IMR-90 (cell line): ENCODE results near the gene PPARD. TPM values are rescaled to one million over a fixed set of nuclear protein-coding genes. Genes with fewer than 3 reads are reported as not detected.

ENCODE experiments used
- ATAC-seq: fragments of 200-7000 bp; cut with Tn5 transposase; 2 replicates; pipeline ENCODE4 v1.9.1; 2020; ENCODE audit warnings: low read depth, mild to moderate bottlenecking, moderate library complexity
- BruUV-seq: library from RNA; stranded (reverse); fragments of 400-500 nt; replicated peaks from 2 replicates; lab custom pipeline; 2021; lab: Mats Ljungman, UMichigan
- CTCF ChIA-PET: fragments of 300-600 bp; formaldehyde crosslinking; extraction: SDS; loops from one replicate; lab custom pipeline; 2021; ENCODE audit warnings: antibody characterized with exemption; lab: Yijun Ruan, JAX
- POLR2A ChIA-PET: fragments of 300-600 bp; sonication (Branson Sonifier 250); formaldehyde crosslinking; loops from one replicate; lab custom pipeline; 2022; ENCODE audit warnings: antibody characterized with exemption; ENCODE audit not compliant: unreplicated experiment; lab: Charles Lee
- DNase-seq: peaks from one replicate; pipeline ENCODE4 v3.0.0; 2013
- H2AFZ ChIP-seq: replicated peaks from 2 replicates; pipeline ENCODE3; 2013; ENCODE audit warnings: low read length, mild to moderate bottlenecking; ENCODE audit not compliant: poor library complexity
- H2AK5ac ChIP-seq: 2 replicates; pipeline ENCODE4 v1.6.1; 2013; ENCODE audit warnings: low read depth, low read length, inconsistent platforms
- H2AK9ac ChIP-seq: replicated peaks from 2 replicates; pipeline ENCODE3; 2013; ENCODE audit warnings: mild to moderate bottlenecking, low read depth, low read length, moderate library complexity; ENCODE audit not compliant: poor library complexity
- H2BK120ac ChIP-seq: 2 replicates; pipeline ENCODE4 v1.6.1; 2013; ENCODE audit warnings: low read depth, low read length, inconsistent platforms
- H2BK15ac ChIP-seq: 3 replicates; pipeline ENCODE4 v1.6.1; 2013; ENCODE audit warnings: low read depth, low read length, inconsistent platforms
- H2BK20ac ChIP-seq: 2 replicates; pipeline ENCODE4 v1.6.1; 2013; ENCODE audit warnings: low read depth, mild to moderate bottlenecking, inconsistent platforms, low read length, moderate library complexity
- H2BK5ac ChIP-seq: 2 replicates; pipeline ENCODE4 v1.6.1; 2013; ENCODE audit warnings: mild to moderate bottlenecking, low read depth, low read length, inconsistent platforms; ENCODE audit not compliant: poor library complexity, severe bottlenecking
- H3K14ac ChIP-seq: replicated peaks from 2 replicates; pipeline ENCODE4 v1.6.1; 2013; ENCODE audit warnings: low read depth, low read length, inconsistent platforms
- H3K18ac ChIP-seq: 2 replicates; pipeline ENCODE4 v1.6.1; 2013; ENCODE audit warnings: low read depth, low read length, control low read depth
- H3K23ac ChIP-seq: 2 replicates; pipeline ENCODE4 v1.6.1; 2013; ENCODE audit warnings: low read depth, low read length, inconsistent platforms
- H3K27ac ChIP-seq: 2 replicates; pipeline ENCODE4 v1.5.1; 2013; ENCODE audit warnings: mild to moderate bottlenecking, control low read depth, low read length; ENCODE audit not compliant: insufficient read depth
- H3K27me3 ChIP-seq: 2 replicates; pipeline ENCODE4 v1.6.1; 2013; ENCODE audit warnings: low read length; ENCODE audit not compliant: control insufficient read depth, insufficient read depth
- H3K36me3 ChIP-seq: 2 replicates; pipeline ENCODE4 v1.6.1; 2013; ENCODE audit warnings: low read length, mixed read lengths; ENCODE audit not compliant: control insufficient read depth, insufficient read depth
- H3K4ac ChIP-seq: 2 replicates; pipeline ENCODE4 v1.6.1; 2013; ENCODE audit warnings: low read depth, low read length, inconsistent platforms
- H3K4me1 ChIP-seq: 2 replicates; pipeline ENCODE4 v1.6.1; 2013; ENCODE audit warnings: low read length, mixed read lengths; ENCODE audit not compliant: control insufficient read depth, insufficient read depth
- H3K4me2 ChIP-seq: 2 replicates; pipeline ENCODE4 v1.6.1; 2013; ENCODE audit warnings: low read depth, mild to moderate bottlenecking, control low read depth, low read length, moderate library complexity
- H3K4me3 ChIP-seq: 2 replicates; pipeline ENCODE4 v1.5.1; 2013; ENCODE audit warnings: low read depth, mild to moderate bottlenecking, control low read depth, low read length, moderate library complexity; ENCODE audit not compliant: insufficient read depth
- H3K56ac ChIP-seq: 2 replicates; pipeline ENCODE4 v1.6.1; 2013; ENCODE audit warnings: low read length, inconsistent platforms; ENCODE audit not compliant: insufficient read depth; ENCODE audit errors: extremely low read depth
- H3K79me1 ChIP-seq, 2 experiments: 2 replicates each; pipeline ENCODE4 v1.6.1; 2013; ENCODE audit warnings: low read length in 2 of 2, inconsistent platforms in 1 of 2, low read depth in 1 of 2
- H3K9ac ChIP-seq: 2 replicates; pipeline ENCODE4 v1.6.1; 2013; ENCODE audit warnings: low read depth, low read length, control low read depth
- H3K9me1 ChIP-seq: 2 replicates; pipeline ENCODE4 v1.6.1; 2013; ENCODE audit warnings: low read length, inconsistent platforms; ENCODE audit not compliant: insufficient read depth
- H3K9me3 ChIP-seq: 2 replicates; pipeline ENCODE4 v1.6.1; 2013; ENCODE audit warnings: low read length; ENCODE audit not compliant: control insufficient read depth, insufficient read depth
- H4K20me1 ChIP-seq: 2 replicates; pipeline ENCODE4 v1.6.1; 2013; ENCODE audit warnings: low read length, inconsistent platforms; ENCODE audit not compliant: insufficient read depth
- H4K5ac ChIP-seq: 2 replicates; pipeline ENCODE4 v1.6.1; 2013; ENCODE audit warnings: mild to moderate bottlenecking, low read depth, low read length, control low read depth
- H4K8ac ChIP-seq, 2 experiments: 2 replicates each; pipeline ENCODE4 v1.6.1; 2013; ENCODE audit warnings: low read depth in 2 of 2, low read length in 2 of 2, control low read depth in 1 of 2, inconsistent platforms in 1 of 2
- H4K91ac ChIP-seq: 2 replicates; pipeline ENCODE4 v1.6.1; 2013; ENCODE audit warnings: low read depth, low read length, inconsistent platforms; ENCODE audit not compliant: insufficient read depth
- BHLHE40 ChIP-seq: fragments of 150-350 bp; IDR thresholded peaks from 2 replicates; pipeline ENCODE4 v1.6.1; 2016; ENCODE audit warnings: mild to moderate bottlenecking, low read depth, low read length
- MXI1 ChIP-seq: IDR thresholded peaks from 2 replicates; pipeline ENCODE4 v1.6.1; 2012; ENCODE audit warnings: low read depth, mild to moderate bottlenecking, low read length, moderate library complexity, borderline replicate concordance
- SMC3 ChIP-seq: fragments of 150-350 bp; IDR thresholded peaks from 2 replicates; pipeline ENCODE4 v1.6.1; 2016; ENCODE audit warnings: low read depth, mild to moderate bottlenecking, antibody characterized with exemption, low read length, moderate library complexity
- WGBS, 2 experiments: methylation state at CpG; one replicate each; pipeline versions ENCODE4 v1.1.5 to v1.1.7; 2013; ENCODE audit warnings: missing lambda C conversion rate in 2 of 2; ENCODE audit not compliant: insufficient read length in 1 of 2; ENCODE audit errors: extremely low coverage in 2 of 2; 5-methylcytosine and 5-hydroxymethylcytosine counted together
- dilution Hi-C: fragments of 300-500 bp; cut with HindIII; formaldehyde crosslinking; loops from one replicate; pipeline ENCODE4 v1.14.3; 2018; ENCODE audit warnings: low sequenced_read_pairs; ENCODE audit not compliant: unreplicated experiment
- in situ Hi-C: fragments of 300-500 bp; cut with MboI; formaldehyde crosslinking; loops from 3 replicates; pipeline ENCODE4 v1.14.3; 2019; ENCODE audit warnings: low sequenced_read_pairs, inconsistent platforms, mixed read lengths
- intact Hi-C: fragments of 100-400 bp; cut with micrococcal nuclease; formaldehyde crosslinking; loops from 2 replicates; pipeline ENCODE4 v1.10.0; 2022
- polyA plus RNA-seq, 3 experiments: library from polyadenylated mRNA; depleted of rRNA; stranded (reverse); fragments of >200 nt; gene quantifications; 2 replicates each; pipeline ENCODE4 v1.2.3, GENCODE V29; 2012; ENCODE audit warnings: low replicate concordance in 1 of 3
- total RNA-seq: library from RNA; depleted of rRNA; stranded (reverse); fragments of >200 nt; gene quantifications from 2 replicates; pipeline ENCODE4 v1.2.3, GENCODE V29; 2012
- TF ChIP-seq, protein P1 (sequence below): conservative IDR thresholded peaks from 2 replicates; pipeline ENCODE4 v1.5.1; 2012; ENCODE audit warnings: mild to moderate bottlenecking, low read depth, low read length, improper control_type of control experiment

The PPARD gene
- total and polyA plus RNA-seq, 2 of the 4 experiments (the other 2 are of a cell fraction), result 10.4 to 69.0 TPM

DNA sequence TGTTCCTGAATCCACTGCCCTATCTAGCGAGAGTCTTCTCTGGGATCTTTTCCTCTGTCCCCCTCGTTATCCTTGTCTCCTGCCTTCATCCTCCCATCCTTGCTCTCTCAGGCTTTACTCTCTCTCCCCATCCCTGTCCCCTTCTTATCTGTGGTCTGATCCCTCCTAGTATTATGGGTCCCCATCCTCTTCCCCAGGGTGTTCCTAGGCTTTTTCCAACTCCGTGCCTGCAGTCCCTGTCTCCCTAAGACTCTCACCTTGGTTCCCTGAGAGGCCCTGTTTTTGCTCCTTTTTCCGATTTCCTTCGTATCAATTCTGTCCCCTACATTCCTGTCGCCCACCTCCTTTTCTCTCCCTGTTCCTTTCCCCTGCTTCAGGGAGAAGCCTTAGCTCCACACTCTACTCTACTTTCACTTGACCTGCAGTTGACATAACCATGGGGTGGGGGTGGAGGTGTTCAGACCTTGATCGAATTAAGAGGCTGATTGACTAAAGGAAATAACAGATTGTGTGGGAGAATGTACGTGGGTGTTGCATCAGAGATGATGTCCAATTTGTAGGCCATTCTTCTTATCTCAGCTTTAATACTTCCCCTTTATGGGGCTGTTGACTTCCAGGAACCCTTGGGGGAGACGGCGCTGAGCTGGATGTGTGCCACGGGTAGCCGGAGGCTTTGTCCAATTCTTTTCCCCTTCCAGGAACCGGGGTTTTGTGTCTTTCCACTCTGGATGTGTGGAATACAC, 905 bp downstream of the PPARD start (continued):
- no peak for TF ChIP-seq MXI1

DNA sequence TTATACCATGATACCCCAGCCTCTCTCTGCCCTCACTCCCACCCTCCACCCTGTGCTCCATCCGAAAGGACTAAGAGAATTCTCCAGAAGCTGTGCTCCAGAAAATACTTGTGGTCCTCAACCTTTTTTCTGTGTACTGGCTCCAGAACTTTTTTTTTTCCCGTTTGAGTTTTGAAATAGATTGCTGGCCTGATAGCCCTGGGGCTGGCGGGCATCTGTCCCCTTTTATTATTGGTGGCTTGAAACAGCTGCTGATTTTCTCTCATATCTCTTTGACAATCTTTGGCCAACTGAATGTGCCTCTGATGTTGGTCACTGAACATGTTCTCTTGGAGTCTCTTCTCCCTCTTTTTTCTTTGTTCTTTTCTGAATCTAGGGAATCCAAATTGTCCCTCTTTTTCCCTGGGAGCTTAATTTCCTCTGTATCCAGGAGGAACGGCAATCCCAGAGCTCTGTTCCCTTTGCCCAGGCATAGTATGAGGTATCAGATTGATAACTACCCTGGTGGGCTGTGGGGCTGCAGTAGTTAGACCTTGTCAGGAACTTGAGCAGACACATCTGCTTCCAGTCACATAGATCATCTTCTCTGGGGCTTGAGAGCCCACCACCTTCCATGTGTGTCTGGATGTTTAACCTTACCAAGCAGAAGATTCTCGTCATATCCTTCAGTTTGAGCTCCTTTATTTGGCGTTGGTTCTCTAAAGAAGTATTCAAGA, 1.6 kb downstream of the PPARD start:
- Histone ChIP-seq H2BK5ac (peak overlapping the region; percentile 61), H3K9ac (peak overlapping the region; percentile 98), H2AFZ (peak overlapping the region; percentile 92), H4K5ac (peak overlapping the region; percentile 55), H2BK15ac (peak overlapping the region; percentile 49; the same call in 1 of the 3 replicates), H3K9me1 (peaks cover 24% of the 10 kb centered on the region), H2BK20ac (no peak overlapping the region; the same call in 1 of the 2 replicates), H3K4ac (peak overlapping the region; percentile 55), H3K18ac (peak overlapping the region; percentile 40), H2BK120ac (peak overlapping the region; percentile 36; the same call in 1 of the 2 replicates), H2AK5ac (peak overlapping the region; percentile 73), H3K27me3 (peaks cover 3% of the 10 kb centered on the region), H4K20me1 (peaks cover 42% of the 10 kb centered on the region), H3K36me3 (peaks cover 28% of the 10 kb centered on the region), H3K23ac (peak overlapping the region; percentile 94), H3K9me3 (no peaks in the 10 kb centered on the region), H3K4me1 (peaks cover 14% of the 10 kb centered on the region), H3K27ac (peak overlapping the region; percentile 83), H3K4me3 (peak overlapping the region; percentile 64), H4K91ac (peak overlapping the region; percentile 61; the same call in 1 of the 2 replicates), H3K56ac (peak overlapping the region; percentile 42; the same call in 1 of the 2 replicates), H3K4me2 (peak overlapping the region; percentile 90), H2AK9ac (peak overlapping the region; percentile 99), H4K8ac (peak overlapping the region; percentile 4 to 53; a peak in 1 of 4 replicates), H3K14ac (peak overlapping the region; percentile 97), H3K79me1 (peaks cover 9 to 52% of the 10 kb centered on the region in 2 experiments; a peak in 3 of 4 replicates)
- no CpG with 5 or more reads among the region's 6 CpGs for WGBS, 2 experiments
- ChIA-PET CTCF (interaction anchor here (0.5 to 1.3 kb wide), 6 partner anchors 71 to 188 kb away, joined by 3 to 5 read pairs (median 4); no protein-coding TSS in a partner anchor), POLR2A (interaction anchor here (0.5 to 0.6 kb wide), 2 partner anchors 84 to 1447 kb away, joined by 4 to 10 read pairs; no protein-coding TSS in a partner anchor)
- TF ChIP-seq, protein P1, sequence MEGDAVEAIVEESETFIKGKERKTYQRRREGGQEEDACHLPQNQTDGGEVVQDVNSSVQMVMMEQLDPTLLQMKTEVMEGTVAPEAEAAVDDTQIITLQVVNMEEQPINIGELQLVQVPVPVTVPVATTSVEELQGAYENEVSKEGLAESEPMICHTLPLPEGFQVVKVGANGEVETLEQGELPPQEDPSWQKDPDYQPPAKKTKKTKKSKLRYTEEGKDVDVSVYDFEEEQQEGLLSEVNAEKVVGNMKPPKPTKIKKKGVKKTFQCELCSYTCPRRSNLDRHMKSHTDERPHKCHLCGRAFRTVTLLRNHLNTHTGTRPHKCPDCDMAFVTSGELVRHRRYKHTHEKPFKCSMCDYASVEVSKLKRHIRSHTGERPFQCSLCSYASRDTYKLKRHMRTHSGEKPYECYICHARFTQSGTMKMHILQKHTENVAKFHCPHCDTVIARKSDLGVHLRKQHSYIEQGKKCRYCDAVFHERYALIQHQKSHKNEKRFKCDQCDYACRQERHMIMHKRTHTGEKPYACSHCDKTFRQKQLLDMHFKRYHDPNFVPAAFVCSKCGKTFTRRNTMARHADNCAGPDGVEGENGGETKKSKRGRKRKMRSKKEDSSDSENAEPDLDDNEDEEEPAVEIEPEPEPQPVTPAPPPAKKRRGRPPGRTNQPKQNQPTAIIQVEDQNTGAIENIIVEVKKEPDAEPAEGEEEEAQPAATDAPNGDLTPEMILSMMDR, result no peak
- TF ChIP-seq SMC3, result no peak
- no peak for TF ChIP-seq BHLHE40
- in situ Hi-C loops (loop anchor here (5.0 kb wide), 1 partner anchor 108 kb away; the partner anchor contains the start of gene FANCE), dilution Hi-C loops (no loop called here), intact Hi-C loops (no loop called here)
- ATAC-seq (no peak), DNase-seq (no peak)
- BruUV-seq, result TSS peak; percentile 37
